Transverse colon (tissue), 4 donors: ENCODE measurements around the gene SLC6A13. TPM values are rescaled to one million over a fixed set of nuclear protein-coding genes. Genes with fewer than 3 reads are reported as not detected.
"Not testable (repeated sequence)": the region's sequence is repeated elsewhere in the genome, so short reads cannot be mapped to it uniquely, and the experiment has no call there.

Experiments
- DNase-seq: peaks from one replicate; pipeline ENCODE4 v3.0.0-alpha.2; 2019
- H3K27ac ChIP-seq, 4 donors: fragments of 200-600 bp; sonication (generic); 2 replicates each; pipeline ENCODE4 v1.5.1; 2016 to 2018; ENCODE audit warnings: inconsistent platforms in 4 of 4
- H3K27me3 ChIP-seq: fragments of 200-600 bp; sonication (generic); 2 replicates; pipeline ENCODE4 v1.5.1; 2017; ENCODE audit warnings: inconsistent platforms
- H3K36me3 ChIP-seq, 4 donors: fragments of 200-600 bp; sonication (generic); 2 replicates each; pipeline ENCODE4 v1.5.1; 2017 to 2019; ENCODE audit warnings: inconsistent platforms in 4 of 4
- H3K4me1 ChIP-seq, 4 donors: fragments of 200-600 bp; sonication (generic); 2 replicates each; pipeline ENCODE4 v1.5.1; 2017 to 2020; ENCODE audit warnings: inconsistent platforms in 4 of 4
- H3K4me3 ChIP-seq, 4 donors: fragments of 200-600 bp; sonication (generic); 1 replicate in 1 of 4; 2 replicates in 3 of 4; pipeline versions ENCODE4 v1.5.1 to v1.6.1; 2017 to 2019; ENCODE audit warnings: inconsistent platforms in 4 of 4
- H3K9me3 ChIP-seq, 2 donors: fragments of 200-600 bp; sonication (generic); 2 replicates each; pipeline ENCODE4 v1.5.1; 2017 to 2019; ENCODE audit warnings: inconsistent platforms in 2 of 2
- CTCF ChIP-seq, 5 experiments: fragments of 200-600 bp in 3 of 5; fragments of 450-650 bp in 2 of 5; sonication (generic) in 3 of 5; IDR thresholded peaks; 1 replicate in 2 of 5; 2 replicates in 3 of 5; pipeline ENCODE4 v1.5.1; 2016 to 2017; ENCODE audit warnings: antibody characterized with exemption in 5 of 5, inconsistent platforms in 3 of 5, mild to moderate bottlenecking in 2 of 5, moderate library complexity in 1 of 5
- EP300 ChIP-seq: sonication (generic); formaldehyde crosslinking; IDR thresholded peaks from one replicate; pipeline ENCODE4 v1.6.1; 2017; ENCODE audit warnings: antibody characterized with exemption, low read depth
- POLR2A ChIP-seq: fragments of 450-650 bp; IDR thresholded peaks from one replicate; pipeline ENCODE4 v1.6.1; 2016; ENCODE audit warnings: antibody characterized with exemption, mild to moderate bottlenecking, moderate library complexity
- POLR2AphosphoS5 ChIP-seq, 3 donors: sonication (generic); formaldehyde crosslinking; IDR thresholded peaks; one replicate each; pipeline ENCODE4 v1.6.1; 2016; ENCODE audit warnings: antibody characterized with exemption in 3 of 3
- WGBS, 2 donors: methylation state at CpG; one replicate each; pipeline ENCODE4 v1.1.5; 2018; ENCODE audit warnings: low coverage in 1 of 2; 5-methylcytosine and 5-hydroxymethylcytosine counted together
- in situ Hi-C, 4 donors: fragments of 200-750 bp; cut with MboI; loops; one replicate each; pipeline versions ENCODE4 v1.15.0 to v1.15.1; 2017; ENCODE audit warnings: low sequenced_read_pairs in 3 of 4, low pct_ligation_motif_present in 1 of 4, low pct_unique_long_range_greater_than_20kb in 1 of 4
- intact Hi-C: fragments of 100-400 bp; cut with DNase I; formaldehyde crosslinking; loops from one replicate; pipeline ENCODE4 v1.15.1; 2023; ENCODE audit warnings: low total_unique reads
- total RNA-seq, 4 donors: library from RNA; depleted of rRNA; stranded (reverse); fragments of >200 nt; gene quantifications; one replicate each; pipeline ENCODE4 v1.1.0, GENCODE V29; 2016

The SLC6A13 gene
- total RNA-seq, 4 donors from 2014 or later: not detected

- in situ Hi-C loops: no loop called here
- DNase-seq: no peak
- no peaks in the 10 kb centered on the region for H3K4me1 ChIP-seq
- no peak overlapping the region for H3K27ac ChIP-seq
- no peaks in the 10 kb centered on the region for H3K9me3 ChIP-seq
- peaks cover 8% of the 10 kb centered on the region for H3K27me3 ChIP-seq
- intact Hi-C loops: no loop called here
- no peak for TF ChIP-seq POLR2A
- TF ChIP-seq EP300: no peak
- no peak for TF ChIP-seq POLR2AphosphoS5 (IDR thresholded peaks at IDR 0.05)
- TF ChIP-seq CTCF (IDR thresholded peaks at IDR 0.05): no peak
- 75 to 78% methylated on average over 14 to 30 of the region's 30 CpGs for WGBS, 2 donors
- no peaks in the 10 kb centered on the region for H3K36me3 ChIP-seq
- no peak overlapping the region for H3K4me3 ChIP-seq
These were observed 43.7 kb downstream of the SLC6A13 start for GRCh38 chr12:218728-219590.

DNA sequence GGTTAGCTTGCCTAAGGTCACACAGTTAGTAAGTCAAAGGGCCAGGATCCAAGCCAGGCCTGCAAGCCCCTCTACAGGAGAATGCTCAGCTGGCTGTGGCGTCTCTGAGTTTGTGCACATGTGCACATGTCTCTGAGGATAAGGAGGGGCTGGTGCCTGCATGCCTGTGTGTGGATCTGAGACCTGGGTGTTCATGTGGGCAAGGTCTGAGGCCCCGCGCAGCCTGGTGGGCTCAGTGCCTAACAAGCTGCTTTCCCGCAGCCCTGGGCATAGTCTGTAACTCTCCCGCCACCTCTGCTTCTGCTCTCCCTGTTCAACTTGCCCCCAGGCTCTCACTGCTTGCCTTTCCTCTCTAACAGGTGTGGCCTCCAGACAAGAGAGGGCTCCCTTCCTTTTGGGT, 44.4 kb downstream of the SLC6A13 start:
- Histone ChIP-seq H3K9me3 (no peaks in the 10 kb centered on the region), H3K27me3 (peaks cover 8% of the 10 kb centered on the region), H3K36me3 (no peaks in the 10 kb centered on the region), H3K4me1 (peaks cover 0 to 6% (median 5%) of the 10 kb centered on the region in 4 donors), H3K27ac (no peak overlapping the region), H3K4me3 (no peak overlapping the region)
- DNase-seq: no peak
- 78 to 94% methylated on average over 2 to 5 of the region's 5 CpGs for WGBS, 2 donors
- intact Hi-C loops: no loop called here
- TF ChIP-seq CTCF (IDR thresholded peaks at IDR 0.05) (no peak), POLR2A (no peak), POLR2AphosphoS5 (IDR thresholded peaks at IDR 0.05) (no peak), EP300 (no peak)
- in situ Hi-C loops: no loop called here

GRCh38 chr12:217029-217428, 45.6 kb downstream of the SLC6A13 start:
- H3K4me3 ChIP-seq, H3K9me3 ChIP-seq, H3K36me3 ChIP-seq, H3K27ac ChIP-seq, in situ Hi-C loops, intact Hi-C loops, DNase-seq: not testable (repeated sequence)
- Histone ChIP-seq H3K27me3 (peaks cover 11% of the 10 kb centered on the region), H3K4me1 (peaks cover 5 to 18% (median 14%) of the 10 kb centered on the region in 4 donors)
- 85 to 88% methylated on average over 5 to 6 of the region's 6 CpGs for WGBS, 2 donors

DNA sequence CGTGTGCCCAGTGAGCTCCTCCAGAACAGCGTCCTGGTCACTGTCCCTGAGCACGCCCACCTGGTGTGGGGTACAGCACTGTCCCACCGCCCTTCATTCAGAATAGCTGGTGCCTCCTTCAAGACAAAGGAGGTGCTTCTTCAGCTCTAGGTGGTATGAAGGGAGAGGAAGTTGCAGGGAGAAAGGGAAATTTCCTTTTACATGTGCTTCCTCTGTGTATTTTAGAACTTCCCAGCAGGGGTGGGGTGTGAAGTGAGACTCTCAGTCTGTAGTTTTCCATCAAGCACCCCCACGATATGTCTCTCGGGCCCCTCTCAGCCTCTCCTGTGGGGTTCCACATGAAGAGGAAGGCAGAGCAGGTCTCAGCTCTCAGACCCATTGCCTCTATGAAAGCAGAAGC, 47.5 kb downstream of the SLC6A13 start:
- intact Hi-C loops: no loop called here
- TF ChIP-seq EP300 (no peak), CTCF (IDR thresholded peaks at IDR 0.05) (no peak), POLR2A (no peak), POLR2AphosphoS5 (IDR thresholded peaks at IDR 0.05) (no peak)
- peaks cover 5 to 24% (median 16%) of the 10 kb centered on the region in 4 donors for H3K4me1 ChIP-seq
- H3K9me3 ChIP-seq: no peaks in the 10 kb centered on the region
- WGBS, 2 donors: 80% methylated on average over 6 of the region's 6 CpGs; no CpG with 5 or more reads in 1 of the 2 donors
- DNase-seq: no peak
- H3K4me3 ChIP-seq: no peak overlapping the region
- no peak overlapping the region for H3K27ac ChIP-seq
- peaks cover 12% of the 10 kb centered on the region for H3K27me3 ChIP-seq
- no peaks in the 10 kb centered on the region for H3K36me3 ChIP-seq
- in situ Hi-C loops: no loop called here
